ENCODE measurements around the gene TRIM7.
"Not testable (repeated sequence)": the region's sequence is repeated elsewhere in the genome, so short reads cannot be mapped to it uniquely, and the experiment has no call there.

GRCh38 chr5:181210148-181210547 is 5.2 kb upstream of the TRIM7 start:
- TF ChIP-seq, protein P1, sequence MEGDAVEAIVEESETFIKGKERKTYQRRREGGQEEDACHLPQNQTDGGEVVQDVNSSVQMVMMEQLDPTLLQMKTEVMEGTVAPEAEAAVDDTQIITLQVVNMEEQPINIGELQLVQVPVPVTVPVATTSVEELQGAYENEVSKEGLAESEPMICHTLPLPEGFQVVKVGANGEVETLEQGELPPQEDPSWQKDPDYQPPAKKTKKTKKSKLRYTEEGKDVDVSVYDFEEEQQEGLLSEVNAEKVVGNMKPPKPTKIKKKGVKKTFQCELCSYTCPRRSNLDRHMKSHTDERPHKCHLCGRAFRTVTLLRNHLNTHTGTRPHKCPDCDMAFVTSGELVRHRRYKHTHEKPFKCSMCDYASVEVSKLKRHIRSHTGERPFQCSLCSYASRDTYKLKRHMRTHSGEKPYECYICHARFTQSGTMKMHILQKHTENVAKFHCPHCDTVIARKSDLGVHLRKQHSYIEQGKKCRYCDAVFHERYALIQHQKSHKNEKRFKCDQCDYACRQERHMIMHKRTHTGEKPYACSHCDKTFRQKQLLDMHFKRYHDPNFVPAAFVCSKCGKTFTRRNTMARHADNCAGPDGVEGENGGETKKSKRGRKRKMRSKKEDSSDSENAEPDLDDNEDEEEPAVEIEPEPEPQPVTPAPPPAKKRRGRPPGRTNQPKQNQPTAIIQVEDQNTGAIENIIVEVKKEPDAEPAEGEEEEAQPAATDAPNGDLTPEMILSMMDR (conservative IDR thresholded peaks at IDR 0.05): not testable (repeated sequence)
- TF ChIP-seq ZFX (IDR thresholded peaks at IDR 0.05): not testable (repeated sequence)

All from C4-2B (cell line).